Measurements from ENCODE around the gene LAMA3. TPM values are rescaled to one million over a fixed set of nuclear protein-coding genes. Genes with fewer than 3 reads are reported as not detected.

Gene LAMA3
- total RNA-seq, 1 donor from 2014 or later: 69.8 TPM

DNA sequence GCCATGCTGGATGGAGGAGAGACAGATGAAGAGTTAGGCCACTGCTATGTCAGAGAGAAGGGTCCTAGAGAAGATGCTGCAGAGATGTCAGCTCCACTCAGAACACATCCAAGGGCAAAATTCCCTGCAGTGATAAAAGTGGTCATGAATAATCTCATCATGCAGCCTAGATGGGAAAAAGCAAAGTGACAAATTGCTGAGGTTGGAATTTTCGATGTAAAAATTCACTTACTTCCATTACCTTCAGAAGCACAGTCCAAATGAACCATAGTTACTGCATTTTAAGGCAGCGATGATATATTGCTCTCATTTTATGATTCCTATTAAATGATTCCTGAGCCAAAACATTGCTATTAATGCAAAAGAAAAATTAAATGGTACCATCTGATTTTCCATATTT, 43.0 kb upstream of the LAMA3 start:
- TF ChIP-seq, protein P1, sequence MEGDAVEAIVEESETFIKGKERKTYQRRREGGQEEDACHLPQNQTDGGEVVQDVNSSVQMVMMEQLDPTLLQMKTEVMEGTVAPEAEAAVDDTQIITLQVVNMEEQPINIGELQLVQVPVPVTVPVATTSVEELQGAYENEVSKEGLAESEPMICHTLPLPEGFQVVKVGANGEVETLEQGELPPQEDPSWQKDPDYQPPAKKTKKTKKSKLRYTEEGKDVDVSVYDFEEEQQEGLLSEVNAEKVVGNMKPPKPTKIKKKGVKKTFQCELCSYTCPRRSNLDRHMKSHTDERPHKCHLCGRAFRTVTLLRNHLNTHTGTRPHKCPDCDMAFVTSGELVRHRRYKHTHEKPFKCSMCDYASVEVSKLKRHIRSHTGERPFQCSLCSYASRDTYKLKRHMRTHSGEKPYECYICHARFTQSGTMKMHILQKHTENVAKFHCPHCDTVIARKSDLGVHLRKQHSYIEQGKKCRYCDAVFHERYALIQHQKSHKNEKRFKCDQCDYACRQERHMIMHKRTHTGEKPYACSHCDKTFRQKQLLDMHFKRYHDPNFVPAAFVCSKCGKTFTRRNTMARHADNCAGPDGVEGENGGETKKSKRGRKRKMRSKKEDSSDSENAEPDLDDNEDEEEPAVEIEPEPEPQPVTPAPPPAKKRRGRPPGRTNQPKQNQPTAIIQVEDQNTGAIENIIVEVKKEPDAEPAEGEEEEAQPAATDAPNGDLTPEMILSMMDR (conservative IDR thresholded peaks at IDR 0.05; ENCODE audit: low read depth, low read length): no peak
- H3K4me3 ChIP-seq (ENCODE audit: low read depth, low read length): no peak overlapping the region
- no peak for DNase-seq (ENCODE audit: low read depth)

DNA sequence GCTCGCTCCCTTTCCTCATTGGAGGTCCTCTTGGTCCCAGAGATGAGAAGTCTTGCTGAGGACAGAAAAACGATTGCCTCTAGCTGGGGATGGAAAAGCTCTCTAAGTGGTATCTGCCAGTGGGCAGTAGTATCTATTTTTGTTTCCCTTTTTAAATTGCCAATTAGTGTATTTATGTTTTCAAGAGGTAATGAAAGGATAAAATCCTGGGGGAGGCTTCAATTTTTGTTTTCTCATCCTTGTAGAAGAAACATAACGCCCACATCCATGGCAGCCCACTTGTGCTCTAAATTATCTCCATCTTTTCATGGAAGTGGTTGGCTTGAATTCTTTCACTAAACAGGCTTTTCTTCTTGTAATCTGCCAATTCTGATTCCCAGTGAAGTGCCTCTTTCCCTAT, 40.8 kb upstream of the LAMA3 start:
- no peak for DNase-seq (ENCODE audit: low read depth)
- TF ChIP-seq, protein P1 (conservative IDR thresholded peaks at IDR 0.05; ENCODE audit: low read depth, low read length): no peak
- H3K4me3 ChIP-seq (ENCODE audit: low read depth, low read length): no peak overlapping the region

DNA sequence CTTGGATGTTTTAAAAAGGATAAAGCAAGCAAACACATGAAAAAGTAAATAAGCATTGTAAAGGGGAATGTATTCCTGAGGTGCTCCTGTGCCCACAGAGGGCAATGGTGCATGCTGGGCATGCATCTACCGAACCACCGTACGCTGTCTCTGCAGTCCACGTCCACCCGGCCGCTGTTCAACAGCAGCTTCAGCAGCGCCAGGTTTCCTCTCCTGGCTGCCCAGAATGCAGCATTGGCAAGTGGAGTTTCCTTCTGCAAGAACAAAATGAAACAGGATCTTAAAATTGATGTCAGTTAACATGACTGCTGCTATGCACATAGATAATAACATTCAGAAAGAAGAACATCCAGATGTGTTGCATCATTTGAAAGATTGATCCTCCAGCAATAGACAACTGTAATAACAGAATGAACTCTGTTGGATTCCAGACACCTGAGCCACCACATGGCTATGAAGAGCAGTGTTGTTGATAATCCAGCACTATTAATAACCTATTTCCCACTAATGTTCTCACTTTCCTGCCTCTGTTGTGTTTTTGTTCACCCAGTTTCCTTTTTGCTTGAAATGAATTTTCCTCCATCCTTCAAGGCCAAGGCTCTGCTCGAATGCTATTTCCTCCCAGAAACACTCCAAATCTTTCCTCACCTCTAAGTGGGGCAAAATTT, 40.2 kb upstream of the LAMA3 start:
- TF ChIP-seq, protein P1 (conservative IDR thresholded peaks at IDR 0.05; ENCODE audit: low read depth, low read length): no peak

DNA sequence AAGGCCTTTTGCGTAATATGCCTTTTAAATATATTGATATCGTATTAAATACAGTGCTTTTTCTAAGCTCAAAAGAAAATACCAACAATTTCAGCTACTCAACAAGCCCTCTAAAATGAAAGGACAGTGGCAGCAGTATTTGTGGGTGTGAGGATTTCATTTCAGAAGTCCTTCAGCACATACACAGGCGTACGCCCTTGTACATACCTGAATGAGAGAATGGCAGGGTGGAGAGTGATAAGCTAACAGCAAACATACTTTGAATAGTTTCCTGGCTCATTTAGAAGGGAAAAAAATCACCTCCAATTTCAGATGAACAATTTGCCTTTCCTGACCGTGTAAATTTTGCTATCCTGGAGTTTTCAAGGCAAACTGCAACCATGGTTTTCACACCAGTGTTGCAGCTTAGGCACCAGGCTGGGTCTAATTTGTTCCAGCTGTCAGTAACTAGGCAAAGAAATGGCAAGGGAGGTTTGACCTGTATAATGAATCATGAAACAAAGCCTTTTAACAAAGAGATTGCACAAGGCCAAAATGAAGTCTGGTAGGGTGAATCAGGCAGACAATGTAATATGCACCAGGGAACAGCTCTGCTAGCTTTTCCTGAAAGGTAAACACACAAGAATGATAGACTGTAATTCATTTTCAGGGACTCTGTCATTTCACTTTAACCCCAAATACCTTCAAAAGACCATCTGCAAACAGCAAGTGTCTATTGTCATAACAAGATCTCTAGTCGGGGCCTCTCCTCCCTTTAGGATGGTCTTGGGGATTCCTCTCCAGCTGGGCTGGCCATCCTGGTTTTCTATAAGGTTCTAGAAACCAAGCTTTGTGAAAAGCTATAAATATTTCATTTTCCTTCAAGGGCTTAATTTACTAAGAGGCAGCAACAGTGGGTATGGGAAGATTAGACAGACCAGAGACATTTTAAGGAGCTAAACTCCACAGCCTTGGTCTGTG, 38.0 kb upstream of the LAMA3 start:
- DNase-seq (ENCODE audit: low read depth): peak; percentile 62
- TF ChIP-seq, protein P1 (conservative IDR thresholded peaks at IDR 0.05; ENCODE audit: low read depth, low read length): no peak
- no peak overlapping the region for H3K4me3 ChIP-seq (ENCODE audit: low read depth, low read length)

More for the DNA sequence above, 40.2 kb upstream of the LAMA3 start:
- H3K4me3 ChIP-seq (ENCODE audit: low read depth, low read length): no peak overlapping the region
- DNase-seq (ENCODE audit: low read depth): no peak

DNA sequence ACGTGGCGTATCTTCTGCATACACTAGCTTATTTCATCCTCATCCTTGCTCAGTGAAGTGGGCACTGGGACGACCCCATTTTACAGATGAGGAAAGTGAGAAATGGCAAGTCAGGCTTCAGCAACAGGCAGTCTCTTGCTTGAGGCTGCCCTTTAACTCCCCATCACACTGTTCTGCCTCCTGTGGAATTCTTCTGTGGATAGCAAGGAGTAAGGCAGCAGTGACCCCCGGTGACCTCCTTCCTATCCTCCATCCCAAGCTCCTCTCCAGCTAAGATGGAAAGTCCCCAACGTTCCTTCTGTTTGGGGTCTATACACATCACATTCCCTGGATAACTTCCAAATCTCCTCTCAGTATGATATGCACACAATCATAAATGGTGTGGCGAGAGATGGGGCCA, 37.0 kb upstream of the LAMA3 start:
- TF ChIP-seq, protein P1 (conservative IDR thresholded peaks at IDR 0.05; ENCODE audit: low read depth, low read length): no peak
- DNase-seq (ENCODE audit: low read depth): no peak
- no peak overlapping the region for H3K4me3 ChIP-seq (ENCODE audit: low read depth, low read length)

DNA sequence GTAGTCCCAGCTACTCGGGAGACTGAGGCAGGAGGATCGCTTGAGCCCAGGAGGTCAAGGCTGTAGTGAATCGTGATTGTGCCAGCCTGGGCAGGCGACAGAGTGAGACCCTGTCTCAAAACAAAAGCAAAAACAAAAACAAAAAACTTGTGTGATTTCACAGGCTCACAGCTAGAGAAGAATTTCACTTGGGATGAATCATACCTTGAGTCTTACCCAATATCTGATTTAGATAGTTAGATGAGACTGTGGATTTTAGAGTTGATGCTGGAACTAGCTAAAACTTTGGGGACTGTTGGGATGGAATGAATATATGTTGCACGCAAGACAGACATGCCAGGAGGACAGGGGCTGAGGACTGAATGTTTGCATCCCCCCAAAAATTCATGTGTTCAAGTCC, 31.0 kb upstream of the LAMA3 start:
- no peak for DNase-seq (ENCODE audit: low read depth)
- TF ChIP-seq, protein P1 (conservative IDR thresholded peaks at IDR 0.05; ENCODE audit: low read depth, low read length): no peak
- no peak overlapping the region for H3K4me3 ChIP-seq (ENCODE audit: low read depth, low read length)
